MM.1S (cell line): Measurements from ENCODE around the gene MACIR.

ENCODE experiments used
- CTCF ChIP-seq: fragments of 300-600 bp; sonication (generic); IDR thresholded peaks from 2 replicates; pipeline ENCODE4 v1.5.1; 2016; ENCODE audit warnings: antibody characterized with exemption, low read length, mixed read lengths
- EZH2 ChIP-seq: fragments of 300-600 bp; sonication (generic); optimal IDR thresholded peaks from 2 replicates; pipeline ENCODE3; 2017; ENCODE audit warnings: low read depth, mild to moderate bottlenecking, antibody characterized with exemption, low read length, mixed read lengths

GRCh38 chr5:103209065-103209464, 49.5 kb upstream of the MACIR start:
- TF ChIP-seq CTCF (no peak), EZH2 (no peak)
